Measurements from ENCODE around the gene RBM8A.

DNA sequence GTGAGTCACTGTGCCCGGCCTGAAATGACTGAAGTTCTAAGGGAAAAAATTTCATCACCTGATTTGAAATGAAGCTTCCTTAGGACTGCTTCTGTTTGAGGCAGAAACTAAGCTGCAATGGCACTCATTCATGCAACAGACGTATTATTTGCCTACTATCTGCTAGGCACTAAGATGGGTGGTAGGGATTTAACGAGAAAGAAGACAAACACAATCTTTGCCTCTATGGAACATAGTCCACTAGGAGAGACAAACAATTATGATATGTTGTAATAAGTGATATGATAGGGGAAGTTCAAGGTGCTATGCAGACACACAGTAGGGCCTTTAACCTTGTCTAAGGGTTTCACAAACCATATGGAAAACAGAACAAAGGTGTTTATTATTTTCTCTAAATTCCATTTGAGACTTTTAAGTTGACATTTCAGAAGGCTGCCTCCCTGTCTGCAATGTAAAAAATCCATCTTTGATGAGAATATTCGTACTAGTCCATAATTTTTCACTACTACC is 19.2 kb upstream of the RBM8A start:
- TF ChIP-seq, protein P1, sequence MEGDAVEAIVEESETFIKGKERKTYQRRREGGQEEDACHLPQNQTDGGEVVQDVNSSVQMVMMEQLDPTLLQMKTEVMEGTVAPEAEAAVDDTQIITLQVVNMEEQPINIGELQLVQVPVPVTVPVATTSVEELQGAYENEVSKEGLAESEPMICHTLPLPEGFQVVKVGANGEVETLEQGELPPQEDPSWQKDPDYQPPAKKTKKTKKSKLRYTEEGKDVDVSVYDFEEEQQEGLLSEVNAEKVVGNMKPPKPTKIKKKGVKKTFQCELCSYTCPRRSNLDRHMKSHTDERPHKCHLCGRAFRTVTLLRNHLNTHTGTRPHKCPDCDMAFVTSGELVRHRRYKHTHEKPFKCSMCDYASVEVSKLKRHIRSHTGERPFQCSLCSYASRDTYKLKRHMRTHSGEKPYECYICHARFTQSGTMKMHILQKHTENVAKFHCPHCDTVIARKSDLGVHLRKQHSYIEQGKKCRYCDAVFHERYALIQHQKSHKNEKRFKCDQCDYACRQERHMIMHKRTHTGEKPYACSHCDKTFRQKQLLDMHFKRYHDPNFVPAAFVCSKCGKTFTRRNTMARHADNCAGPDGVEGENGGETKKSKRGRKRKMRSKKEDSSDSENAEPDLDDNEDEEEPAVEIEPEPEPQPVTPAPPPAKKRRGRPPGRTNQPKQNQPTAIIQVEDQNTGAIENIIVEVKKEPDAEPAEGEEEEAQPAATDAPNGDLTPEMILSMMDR (IDR thresholded peaks at IDR 0.05; ENCODE audit: insufficient read depth, low read depth, low read length), result no peak
- no peak for TF ChIP-seq EZH2 (IDR thresholded peaks at IDR 0.05; ENCODE audit: insufficient read depth, low read length)

Data from astrocyte (in vitro differentiated cells and primary cell).